HepG2 (cell line): ENCODE data around the gene VKORC1. TPM values are rescaled to one million over a fixed set of nuclear protein-coding genes. Genes with fewer than 3 reads are reported as not detected.

Source experiments
- ATAC-seq: fragments of 200-7000 bp; cut with Tn5 transposase; 3 replicates; pipeline ENCODE4 v1.9.1; 2020; ENCODE audit warnings: mild to moderate bottlenecking, moderate library complexity
- BruUV-seq: library from RNA; stranded (reverse); fragments of 400-500 nt; replicated peaks from 2 replicates; lab custom pipeline; 2021; lab: Mats Ljungman, UMichigan
- CTCF ChIA-PET: fragments of 300-600 bp; formaldehyde crosslinking; extraction: SDS; loops from one replicate; lab custom pipeline; 2021; ENCODE audit warnings: low total read pairs, inconsistent platforms, low intra/inter-chr PET ratio; lab: Yijun Ruan, JAX
- POLR2A ChIA-PET: fragments of 350-600 bp; sonication (Branson Sonifier 250); formaldehyde crosslinking; loops from one replicate; lab custom pipeline; 2020; ENCODE audit warnings: antibody characterized with exemption, inconsistent platforms; lab: Yijun Ruan, JAX
- DNase-seq: peaks from one replicate; pipeline ENCODE4 v3.0.0-alpha.2; 2015; ENCODE audit warnings: low spot score
- FAIRE-seq: peaks from 3 replicates; lab custom pipeline; 2011; peaks lifted over from hg19 to GRCh38; lab: Jason Lieb, UNC
- H2AFZ ChIP-seq: one replicate; pipeline ENCODE4 v1.6.1; 2011; ENCODE audit warnings: low read length, inconsistent platforms
- H3K27ac ChIP-seq: fragments of 300-600 bp; 3 replicates; pipeline ENCODE4 v1.8.0; 2011; ENCODE audit warnings: mixed run types, mild to moderate bottlenecking, mixed read lengths, low read length, inconsistent platforms; ENCODE audit not compliant: insufficient read depth; ENCODE audit errors: extremely low read length
- H3K27me3 ChIP-seq, 2 experiments: fragments of 200-600 bp in 1 of 2; 2 replicates in 1 of 2; 3 replicates in 1 of 2; pipeline versions ENCODE4 v1.6.0 to v1.8.0; 2011; ENCODE audit warnings: low read length in 2 of 2, mild to moderate bottlenecking in 2 of 2, moderate library complexity in 2 of 2, inconsistent platforms in 1 of 2; ENCODE audit not compliant: insufficient read depth in 2 of 2, control insufficient read depth in 1 of 2
- H3K36me3 ChIP-seq, 2 experiments: fragments of 200-600 bp in 1 of 2; replicated peaks in 1 of 2; 2 replicates in 1 of 2; 3 replicates in 1 of 2; pipeline versions ENCODE4 v1.5.1 to v1.8.0; 2011; ENCODE audit warnings: low read length in 2 of 2, inconsistent platforms in 1 of 2; ENCODE audit not compliant: insufficient read depth in 2 of 2, control insufficient read depth in 1 of 2
- H3K4me1 ChIP-seq: 2 replicates; pipeline ENCODE4 v1.5.1; 2012; ENCODE audit warnings: low read length, inconsistent platforms; ENCODE audit not compliant: insufficient read depth
- H3K4me2 ChIP-seq: 2 replicates; pipeline ENCODE4 v1.6.0; 2011; ENCODE audit warnings: low read depth, low read length, inconsistent platforms
- H3K4me3 ChIP-seq, 3 experiments: fragments of 200-600 bp in 1 of 3; sonication (generic), shearing (Covaris generic) in 1 of 3; replicated peaks in 1 of 3; 2 replicates each; pipeline ENCODE4 v1.5.1; 2011 to 2016; ENCODE audit warnings: low read length in 3 of 3, inconsistent platforms in 2 of 3, low read depth in 2 of 3, mild to moderate bottlenecking in 2 of 3, control low read depth in 1 of 3, mixed read lengths in 1 of 3; ENCODE audit not compliant: insufficient read depth in 1 of 3
- H3K79me2 ChIP-seq: one replicate; pipeline ENCODE4 v1.6.1; 2011; ENCODE audit warnings: low read length, inconsistent platforms; ENCODE audit not compliant: insufficient read depth
- H3K9ac ChIP-seq: 2 replicates; pipeline ENCODE4 v1.6.0; 2011; ENCODE audit warnings: mild to moderate bottlenecking, low read depth, low read length, inconsistent platforms; ENCODE audit not compliant: insufficient read depth
- H3K9me3 ChIP-seq: 2 replicates; pipeline ENCODE4 v1.5.1; 2012; ENCODE audit warnings: mild to moderate bottlenecking, low read length
- H4K20me1 ChIP-seq: 2 replicates; pipeline ENCODE4 v1.6.0; 2011; ENCODE audit warnings: inconsistent platforms, mild to moderate bottlenecking, low read length, moderate library complexity; ENCODE audit not compliant: insufficient read depth
- GLI4 ChIP-seq: sonication (generic); formaldehyde crosslinking; IDR thresholded peaks from 2 replicates; pipeline ENCODE4 v1.5.1; 2020; ENCODE audit warnings: missing genetic modification reagents, mild to moderate bottlenecking, moderate library complexity, borderline replicate concordance
- JUNB ChIP-seq: sonication (generic); formaldehyde crosslinking; IDR thresholded peaks from 2 replicates; pipeline ENCODE4 v1.8.0; 2022; ENCODE audit warnings: missing genetic modification reagents, mild to moderate bottlenecking, borderline replicate concordance
- KLF6 ChIP-seq: IDR thresholded peaks from 2 replicates; pipeline ENCODE4 v1.8.0; 2016; ENCODE audit warnings: missing biosample characterization, missing genetic modification reagents
- RBFOX2 ChIP-seq: fragments of 200-400 bp; formaldehyde crosslinking; IDR thresholded peaks from 2 replicates; pipeline ENCODE4 v1.6.1; 2017; ENCODE audit warnings: low read depth, mild to moderate bottlenecking, low read length
- STAG1 ChIP-seq: sonication (generic); formaldehyde crosslinking; IDR thresholded peaks from 2 replicates; pipeline ENCODE4 v1.4.0; 2020; ENCODE audit warnings: missing genetic modification reagents
- TOE1 ChIP-seq: sonication (generic); formaldehyde crosslinking; IDR thresholded peaks from 2 replicates; pipeline ENCODE4 v1.4.0; 2020; ENCODE audit warnings: mild to moderate bottlenecking, missing genetic modification reagents
- ZBTB8A ChIP-seq: sonication (generic); formaldehyde crosslinking; IDR thresholded peaks from 2 replicates; pipeline ENCODE4 v1.4.0; 2020; ENCODE audit warnings: mild to moderate bottlenecking, low read depth, missing genetic modification reagents, borderline replicate concordance
- ZMYM2 ChIP-seq: sonication (generic); formaldehyde crosslinking; IDR thresholded peaks from 2 replicates; pipeline ENCODE4 v1.8.0; 2022; ENCODE audit warnings: mild to moderate bottlenecking, missing genetic modification reagents
- ZNF572 ChIP-seq: sonication (generic); formaldehyde crosslinking; IDR thresholded peaks from 2 replicates; pipeline ENCODE4 v1.5.1; 2020; ENCODE audit warnings: mild to moderate bottlenecking, missing genetic modification reagents
- ZNF616 ChIP-seq: sonication (generic); formaldehyde crosslinking; IDR thresholded peaks from 2 replicates; pipeline ENCODE4 v1.5.0; 2020; ENCODE audit warnings: low read depth, mild to moderate bottlenecking, missing genetic modification reagents
- ZNF777 ChIP-seq: sonication (generic); formaldehyde crosslinking; IDR thresholded peaks from 2 replicates; pipeline ENCODE4 v1.4.0; 2020; ENCODE audit warnings: missing genetic modification reagents
- WGBS: methylation state at CpG from one replicate; pipeline ENCODE4 v1.1.6; 2017; ENCODE audit warnings: low lambda C conversion rate; 5-methylcytosine and 5-hydroxymethylcytosine counted together
- in situ Hi-C: cut with HindIII; loops from 2 replicates; pipeline ENCODE4 v1.10.0; 2017; ENCODE audit warnings: low pct_unique_long_range_greater_than_20kb; ENCODE audit not compliant: extremely low pct_ligation_motif_present
- intact Hi-C: fragments of 100-400 bp; cut with micrococcal nuclease; formaldehyde crosslinking; loops from one replicate; pipeline ENCODE4 v1.10.0; 2022; ENCODE audit not compliant: unreplicated experiment
- polyA plus RNA-seq, 8 experiments: library from polyadenylated mRNA; depleted of rRNA in 3 of 8; stranded (reverse) in 7 of 8; unstranded in 1 of 8; fragments of >200 nt; fragmentation: Illumina TruSeq in 4 of 8; extraction: Trizol in 4 of 8; gene quantifications; 2 replicates each; pipeline versions ENCODE4 v1.2.1 to v1.2.3, GENCODE V29; 2011 to 2016; ENCODE audit warnings: low read depth in 4 of 8, missing spikeins in 1 of 8, mixed read lengths in 1 of 8; ENCODE audit not compliant: insufficient read depth in 1 of 8
- total RNA-seq, 5 experiments: library from RNA; depleted of rRNA; stranded (reverse); fragments of >200 nt; fragmentation: Illumina TruSeq; extraction: Trizol; gene quantifications; 2 replicates each; pipeline ENCODE4 v1.2.3, GENCODE V29; 2016; ENCODE audit warnings: low read depth in 1 of 5
- TF ChIP-seq, protein P1 (sequence below): sonication (generic); formaldehyde crosslinking; conservative IDR thresholded peaks from 2 replicates; pipeline ENCODE4 v1.8.1; 2023; ENCODE audit warnings: missing genetic modification reagents
- TF ChIP-seq, protein P2 (sequence below): sonication (generic); formaldehyde crosslinking; IDR thresholded peaks from 2 replicates; pipeline ENCODE4 v1.5.1; 2020; ENCODE audit warnings: mild to moderate bottlenecking, missing genetic modification reagents, moderate library complexity
- TF ChIP-seq, protein P3 (sequence below): sonication (generic); formaldehyde crosslinking; IDR thresholded peaks from 2 replicates; pipeline ENCODE4 v1.5.0; 2020; ENCODE audit warnings: missing genetic modification reagents

VKORC1 gene
- total and polyA plus RNA-seq, 2 of the 13 experiments (the other 11 are each of a cell fraction or from before 2014, with no cell fraction given) = 141 to 615 TPM

GRCh38 chr16:31061126-31061812 lies 33.3 kb downstream of the VKORC1 start:
- WGBS = 98% methylated on average over 42 of the region's 42 CpGs
- POLR2A ChIA-PET = interaction anchor here (0.6 kb wide), 1 partner anchor 11 kb away, joined by 3 read pairs; no protein-coding TSS in a partner anchor
- H3K4me2 ChIP-seq = no peak overlapping the region
- H3K4me3 ChIP-seq = no peak overlapping the region
- CTCF ChIA-PET = no interaction called here
- FAIRE-seq = no peak
- intact Hi-C loops (no loop called here), in situ Hi-C loops (no loop called here)
- no peaks in the 10 kb centered on the region for H3K9me3 ChIP-seq
- DNase-seq = no peak
- TF ChIP-seq, protein P1, sequence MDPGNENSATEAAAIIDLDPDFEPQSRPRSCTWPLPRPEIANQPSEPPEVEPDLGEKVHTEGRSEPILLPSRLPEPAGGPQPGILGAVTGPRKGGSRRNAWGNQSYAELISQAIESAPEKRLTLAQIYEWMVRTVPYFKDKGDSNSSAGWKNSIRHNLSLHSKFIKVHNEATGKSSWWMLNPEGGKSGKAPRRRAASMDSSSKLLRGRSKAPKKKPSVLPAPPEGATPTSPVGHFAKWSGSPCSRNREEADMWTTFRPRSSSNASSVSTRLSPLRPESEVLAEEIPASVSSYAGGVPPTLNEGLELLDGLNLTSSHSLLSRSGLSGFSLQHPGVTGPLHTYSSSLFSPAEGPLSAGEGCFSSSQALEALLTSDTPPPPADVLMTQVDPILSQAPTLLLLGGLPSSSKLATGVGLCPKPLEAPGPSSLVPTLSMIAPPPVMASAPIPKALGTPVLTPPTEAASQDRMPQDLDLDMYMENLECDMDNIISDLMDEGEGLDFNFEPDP (CRISPR knock-in tag) = no peak
- TF ChIP-seq, protein P2, sequence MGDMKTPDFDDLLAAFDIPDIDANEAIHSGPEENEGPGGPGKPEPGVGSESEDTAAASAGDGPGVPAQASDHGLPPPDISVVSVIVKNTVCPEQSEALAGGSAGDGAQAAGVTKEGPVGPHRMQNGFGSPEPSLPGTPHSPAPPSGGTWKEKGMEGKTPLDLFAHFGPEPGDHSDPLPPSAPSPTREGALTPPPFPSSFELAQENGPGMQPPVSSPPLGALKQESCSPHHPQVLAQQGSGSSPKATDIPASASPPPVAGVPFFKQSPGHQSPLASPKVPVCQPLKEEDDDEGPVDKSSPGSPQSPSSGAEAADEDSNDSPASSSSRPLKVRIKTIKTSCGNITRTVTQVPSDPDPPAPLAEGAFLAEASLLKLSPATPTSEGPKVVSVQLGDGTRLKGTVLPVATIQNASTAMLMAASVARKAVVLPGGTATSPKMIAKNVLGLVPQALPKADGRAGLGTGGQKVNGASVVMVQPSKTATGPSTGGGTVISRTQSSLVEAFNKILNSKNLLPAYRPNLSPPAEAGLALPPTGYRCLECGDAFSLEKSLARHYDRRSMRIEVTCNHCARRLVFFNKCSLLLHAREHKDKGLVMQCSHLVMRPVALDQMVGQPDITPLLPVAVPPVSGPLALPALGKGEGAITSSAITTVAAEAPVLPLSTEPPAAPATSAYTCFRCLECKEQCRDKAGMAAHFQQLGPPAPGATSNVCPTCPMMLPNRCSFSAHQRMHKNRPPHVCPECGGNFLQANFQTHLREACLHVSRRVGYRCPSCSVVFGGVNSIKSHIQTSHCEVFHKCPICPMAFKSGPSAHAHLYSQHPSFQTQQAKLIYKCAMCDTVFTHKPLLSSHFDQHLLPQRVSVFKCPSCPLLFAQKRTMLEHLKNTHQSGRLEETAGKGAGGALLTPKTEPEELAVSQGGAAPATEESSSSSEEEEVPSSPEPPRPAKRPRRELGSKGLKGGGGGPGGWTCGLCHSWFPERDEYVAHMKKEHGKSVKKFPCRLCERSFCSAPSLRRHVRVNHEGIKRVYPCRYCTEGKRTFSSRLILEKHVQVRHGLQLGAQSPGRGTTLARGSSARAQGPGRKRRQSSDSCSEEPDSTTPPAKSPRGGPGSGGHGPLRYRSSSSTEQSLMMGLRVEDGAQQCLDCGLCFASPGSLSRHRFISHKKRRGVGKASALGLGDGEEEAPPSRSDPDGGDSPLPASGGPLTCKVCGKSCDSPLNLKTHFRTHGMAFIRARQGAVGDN (CRISPR knock-in tag) = peak; percentile 23; the same call in 1 of the 2 replicates
- TF ChIP-seq KLF6 (CRISPR knock-in tag) (no peak), ZBTB8A (CRISPR knock-in tag) (no peak), RBFOX2 (0 out of 2 replicates have a peak, but pooled peaks have one; percentile 14), TOE1 (CRISPR knock-in tag) (no peak), ZNF777 (CRISPR knock-in tag) (no peak), STAG1 (CRISPR knock-in tag) (no peak), JUNB (CRISPR knock-in tag) (no peak), GLI4 (CRISPR knock-in tag) (no peak), ZNF572 (CRISPR knock-in tag) (no peak), ZMYM2 (no peak), ZNF616 (CRISPR knock-in tag) (no peak)
- TF ChIP-seq, protein P3, sequence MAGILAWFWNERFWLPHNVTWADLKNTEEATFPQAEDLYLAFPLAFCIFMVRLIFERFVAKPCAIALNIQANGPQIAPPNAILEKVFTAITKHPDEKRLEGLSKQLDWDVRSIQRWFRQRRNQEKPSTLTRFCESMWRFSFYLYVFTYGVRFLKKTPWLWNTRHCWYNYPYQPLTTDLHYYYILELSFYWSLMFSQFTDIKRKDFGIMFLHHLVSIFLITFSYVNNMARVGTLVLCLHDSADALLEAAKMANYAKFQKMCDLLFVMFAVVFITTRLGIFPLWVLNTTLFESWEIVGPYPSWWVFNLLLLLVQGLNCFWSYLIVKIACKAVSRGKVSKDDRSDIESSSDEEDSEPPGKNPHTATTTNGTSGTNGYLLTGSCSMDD (CRISPR knock-in tag) = no peak
- H2AFZ ChIP-seq = no peak overlapping the region
- H3K27me3 ChIP-seq = no peaks in the 10 kb centered on the region
- H3K27ac ChIP-seq = no peak overlapping the region
- ATAC-seq = no peak; the same call in 2 of the 3 replicates
- no peak overlapping the region for H3K9ac ChIP-seq
- no TSS peak for BruUV-seq
- no peaks in the 10 kb centered on the region for H3K4me1 ChIP-seq
- H4K20me1 ChIP-seq = no peaks in the 10 kb centered on the region
- H3K79me2 ChIP-seq = peaks cover 4% of the 10 kb centered on the region
- peaks cover 14 to 25% of the 10 kb centered on the region in 2 experiments; a peak in 4 of 5 replicates for H3K36me3 ChIP-seq
